Measurements from ENCODE around the gene ARHGAP44.

- TF ChIP-seq POLR2A (IDR thresholded peaks at IDR 0.05; ENCODE audit: low read depth, low read length) (no peak), POLR2AphosphoS5 (IDR thresholded peaks at IDR 0.05; ENCODE audit: low read depth, low read length) (no peak)
Measured at GRCh38 chr17:12745486-12745885, 43.8 kb upstream of the ARHGAP44 start.
